IPS-11a (cell line): ENCODE measurements around the gene TRAF7.

Experiments
- H3K4me3 ChIP-seq: one replicate; pipeline ENCODE4 v1.5.1; 2013; ENCODE audit warnings: low read depth, low read length, control low read depth

The TRAF7 gene

GRCh38 chr16:2212362-2213324 is 57.1 kb downstream of the TRAF7 start:
- H3K4me3 ChIP-seq: no peak overlapping the region

GRCh38 chr16:2213817-2214718 is 58.5 kb downstream of the TRAF7 start:
- H3K4me3 ChIP-seq: peak overlapping the region; percentile 90

GRCh38 chr16:2214719-2214968 is 59.1 kb downstream of the TRAF7 start, which contains the start of gene PGP:
TSS of gene PGP (minus strand) at chr16:2214840. CDS start at chr16:2214777, 63 bp downstream.
- H3K4me3 ChIP-seq: peak within 1 kb of the TSS; percentile 90

GRCh38 chr16:2216330-2216729 is 60.7 kb downstream of the TRAF7 start:
- no peak overlapping the region for H3K4me3 ChIP-seq

GRCh38 chr16:2223221-2223941 is 67.8 kb downstream of the TRAF7 start, which contains the start of gene E4F1:
TSS of gene E4F1 (plus strand) at chr16:2223591. CDS start at chr16:2223614, 23 bp downstream.
- H3K4me3 ChIP-seq: peak within 1 kb of the TSS; percentile 82

GRCh38 chr16:2223942-2224486 is 68.4 kb downstream of the TRAF7 start:
- H3K4me3 ChIP-seq: peak overlapping the region; percentile 82

- H3K4me3 ChIP-seq: no peak overlapping the region
Observed at GRCh38 chr16:2226245-2226793, 70.7 kb downstream of the TRAF7 start.

- H3K4me3 ChIP-seq: no peak overlapping the region
Observed at GRCh38 chr16:2226918-2227317, 71.3 kb downstream of the TRAF7 start.
